ENCODE data around the gene CT45A7.
"Not testable (repeated sequence)": the region's sequence is repeated elsewhere in the genome, so short reads cannot be mapped to it uniquely, and the experiment has no call there.

Gene CT45A7, protein sequence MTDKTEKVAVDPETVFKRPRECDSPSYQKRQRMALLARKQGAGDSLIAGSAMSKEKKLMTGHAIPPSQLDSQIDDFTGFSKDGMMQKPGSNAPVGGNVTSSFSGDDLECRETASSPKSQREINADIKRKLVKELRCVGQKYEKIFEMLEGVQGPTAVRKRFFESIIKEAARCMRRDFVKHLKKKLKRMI

DNA sequence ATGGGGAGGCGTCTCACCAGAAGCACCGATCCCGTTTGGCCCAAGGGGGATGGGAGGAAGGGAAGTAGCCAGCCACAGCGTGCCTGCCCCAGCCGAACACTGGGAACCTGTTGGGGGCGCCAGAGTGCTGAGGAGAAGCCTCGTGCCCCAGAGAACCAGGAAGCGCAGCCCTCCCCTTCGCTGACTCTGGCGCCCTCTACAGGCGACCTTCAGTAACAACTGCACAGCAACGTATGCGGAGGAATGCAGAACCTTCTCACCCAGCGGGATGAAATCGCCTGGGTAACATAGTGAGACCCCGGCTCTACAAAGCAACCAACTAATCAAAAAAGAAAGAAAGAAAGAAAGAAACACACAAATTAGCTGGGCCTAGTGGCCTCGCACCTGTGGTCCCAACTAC is at the start of gene CT45A7:
TSS of gene CT45A7 (minus strand) at position 101 of the 400 bp plus-strand sequence. CDS start 3,747 bp downstream, outside the sequence.
- DNase-seq (ENCODE audit: low spot score) = not testable (repeated sequence)

DNA sequence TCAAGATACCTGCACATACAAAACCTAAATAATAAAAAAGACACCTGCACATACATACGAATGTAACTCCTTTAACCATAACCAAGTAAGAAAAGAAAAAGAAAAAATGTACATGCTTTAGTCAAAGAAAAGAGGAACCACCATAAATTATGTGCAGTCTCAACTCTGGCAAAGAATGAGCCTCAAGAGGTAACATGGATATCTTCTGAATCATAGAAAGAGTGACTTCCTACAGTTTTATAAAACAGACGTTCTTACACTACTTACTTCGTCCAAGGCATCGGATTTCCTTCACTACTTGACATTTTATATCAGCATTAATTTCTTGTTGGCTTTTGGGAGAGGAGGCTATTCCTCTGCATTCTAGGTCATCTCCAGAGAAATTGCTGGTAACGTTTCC is 45.7 kb upstream of the CT45A7 start:
- DNase-seq (ENCODE audit: low spot score) = not testable (repeated sequence)

DNA sequence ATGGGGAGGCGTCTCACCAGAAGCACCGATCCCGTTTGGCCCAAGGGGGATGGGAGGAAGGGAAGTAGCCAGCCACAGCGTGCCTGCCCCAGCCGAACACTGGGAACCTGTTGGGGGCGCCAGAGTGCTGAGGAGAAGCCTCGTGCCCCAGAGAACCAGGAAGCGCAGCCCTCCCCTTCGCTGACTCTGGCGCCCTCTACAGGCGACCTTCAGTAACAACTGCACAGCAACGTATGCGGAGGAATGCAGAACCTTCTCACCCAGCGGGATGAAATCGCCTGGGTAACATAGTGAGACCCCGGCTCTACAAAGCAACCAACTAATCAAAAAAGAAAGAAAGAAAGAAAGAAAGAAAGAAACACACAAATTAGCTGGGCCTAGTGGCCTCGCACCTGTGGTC is 34.6 kb upstream of the CT45A7 start, which contains the start of gene CT45A9:
TSS of gene CT45A9 (minus strand) at position 101 of the 400 bp plus-strand sequence. CDS start 3,751 bp downstream, outside the sequence.
- DNase-seq (ENCODE audit: low spot score) = not testable (repeated sequence)

DNA sequence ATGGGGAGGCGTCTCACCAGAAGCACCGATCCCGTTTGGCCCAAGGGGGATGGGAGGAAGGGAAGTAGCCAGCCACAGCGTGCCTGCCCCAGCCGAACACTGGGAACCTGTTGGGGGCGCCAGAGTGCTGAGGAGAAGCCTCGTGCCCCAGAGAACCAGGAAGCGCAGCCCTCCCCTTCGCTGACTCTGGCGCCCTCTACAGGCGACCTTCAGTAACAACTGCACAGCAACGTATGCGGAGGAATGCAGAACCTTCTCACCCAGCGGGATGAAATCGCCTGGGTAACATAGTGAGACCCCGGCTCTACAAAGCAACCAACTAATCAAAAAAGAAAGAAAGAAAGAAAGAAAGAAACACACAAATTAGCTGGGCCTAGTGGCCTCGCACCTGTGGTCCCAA is 17.4 kb upstream of the CT45A7 start, which contains the start of gene CT45A8:
TSS of gene CT45A8 (minus strand) at position 101 of the 400 bp plus-strand sequence. CDS start 3,755 bp downstream, outside the sequence.
- not testable (repeated sequence) for DNase-seq (ENCODE audit: low spot score)

DNA sequence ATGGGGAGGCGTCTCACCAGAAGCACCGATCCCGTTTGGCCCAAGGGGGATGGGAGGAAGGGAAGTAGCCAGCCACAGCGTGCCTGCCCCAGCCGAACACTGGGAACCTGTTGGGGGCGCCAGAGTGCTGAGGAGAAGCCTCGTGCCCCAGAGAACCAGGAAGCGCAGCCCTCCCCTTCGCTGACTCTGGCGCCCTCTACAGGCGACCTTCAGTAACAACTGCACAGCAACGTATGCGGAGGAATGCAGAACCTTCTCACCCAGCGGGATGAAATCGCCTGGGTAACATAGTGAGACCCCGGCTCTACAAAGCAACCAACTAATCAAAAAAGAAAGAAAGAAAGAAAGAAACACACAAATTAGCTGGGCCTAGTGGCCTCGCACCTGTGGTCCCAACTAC is 17.2 kb downstream of the CT45A7 start, which contains the start of gene CT45A2:
TSS of gene CT45A2 (minus strand) at position 101 of the 400 bp plus-strand sequence. CDS start 3,747 bp downstream, outside the sequence.
- not testable (repeated sequence) for DNase-seq (ENCODE audit: low spot score)

DNA sequence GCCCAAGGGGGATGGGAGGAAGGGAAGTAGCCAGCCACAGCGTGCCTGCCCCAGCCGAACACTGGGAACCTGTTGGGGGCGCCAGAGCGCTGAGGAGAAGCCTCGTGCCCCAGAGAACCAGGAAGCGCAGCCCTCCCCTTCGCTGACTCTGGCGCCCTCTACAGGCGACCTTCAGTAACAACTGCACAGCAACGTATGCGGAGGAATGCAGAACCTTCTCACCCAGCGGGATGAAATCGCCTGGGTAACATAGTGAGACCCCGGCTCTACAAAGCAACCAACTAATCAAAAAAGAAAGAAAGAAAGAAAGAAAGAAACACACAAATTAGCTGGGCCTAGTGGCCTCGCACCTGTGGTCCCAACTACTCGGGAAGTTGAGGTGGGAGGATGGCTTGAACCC is 34.4 kb downstream of the CT45A7 start, which contains the start of gene CT45A6:
TSS of gene CT45A6 (minus strand) at position 101 of the 400 bp plus-strand sequence. CDS start 3,794 bp downstream, outside the sequence.
- not testable (repeated sequence) for DNase-seq (ENCODE audit: low spot score)

DNA sequence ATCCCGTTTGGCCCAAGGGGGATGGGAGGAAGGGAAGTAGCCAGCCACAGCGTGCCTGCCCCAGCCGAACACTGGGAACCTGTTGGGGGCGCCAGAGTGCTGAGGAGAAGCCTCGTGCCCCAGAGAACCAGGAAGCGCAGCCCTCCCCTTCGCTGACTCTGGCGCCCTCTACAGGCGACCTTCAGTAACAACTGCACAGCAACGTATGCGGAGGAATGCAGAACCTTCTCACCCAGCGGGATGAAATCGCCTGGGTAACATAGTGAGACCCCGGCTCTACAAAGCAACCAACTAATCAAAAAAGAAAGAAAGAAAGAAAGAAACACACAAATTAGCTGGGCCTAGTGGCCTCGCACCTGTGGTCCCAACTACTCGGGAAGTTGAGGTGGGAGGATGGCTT is 51.7 kb downstream of the CT45A7 start, which contains the start of gene CT45A5:
TSS of gene CT45A5 (minus strand) at position 101 of the 400 bp plus-strand sequence. CDS start 3,774 bp downstream, outside the sequence.
- not testable (repeated sequence) for DNase-seq (ENCODE audit: low spot score)
